ENCODE measurements around the gene KCND3.

KCND3 gene

DNA sequence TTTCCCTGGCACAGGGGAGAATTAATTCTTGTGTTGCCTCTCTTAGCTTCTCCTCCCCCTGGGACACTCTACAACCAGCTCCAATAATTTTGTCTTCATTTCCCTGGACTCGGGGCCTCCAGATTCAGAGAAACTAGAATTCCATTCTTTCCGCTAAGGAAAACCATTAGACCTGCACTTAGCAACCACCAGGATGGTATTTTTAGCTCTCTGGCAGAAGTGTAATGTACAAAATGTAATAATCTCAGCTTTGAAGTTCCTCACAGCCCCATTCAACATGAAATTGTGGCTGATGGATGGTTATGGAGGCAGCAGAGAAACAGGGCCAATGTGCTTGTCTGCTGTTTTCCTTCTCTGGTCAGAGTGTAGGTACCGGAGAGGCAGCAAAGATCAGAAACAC is 113.8 kb downstream of the KCND3 start:
- no peak for DNase-seq

DNA sequence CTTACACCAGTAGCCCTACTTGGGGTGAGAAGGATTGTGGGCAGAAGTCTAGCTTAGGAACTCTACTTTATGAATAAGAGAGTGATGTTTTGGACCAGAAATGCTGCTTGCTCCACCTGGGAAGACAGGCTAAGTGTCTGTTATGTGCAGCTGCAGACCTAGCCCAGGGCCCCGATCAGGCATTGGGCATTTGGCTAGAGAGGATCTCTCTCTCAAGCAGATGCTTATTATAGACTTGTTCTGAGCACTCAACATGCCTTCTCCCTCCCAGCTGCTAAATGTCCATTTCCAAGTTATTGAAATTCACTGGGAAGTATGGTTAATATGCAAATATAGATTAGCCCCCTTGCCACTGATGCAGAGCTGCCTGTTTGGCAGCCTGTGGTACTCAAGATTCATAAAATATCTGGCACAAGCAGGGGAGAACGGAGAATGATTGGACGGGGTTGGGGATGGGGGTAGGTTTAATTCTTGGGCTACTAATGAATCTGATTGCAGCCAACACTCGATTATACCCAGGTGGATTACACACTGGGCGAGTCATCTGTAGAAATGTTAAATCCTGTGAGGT is 115.9 kb downstream of the KCND3 start:
- DNase-seq, result no peak

DNA sequence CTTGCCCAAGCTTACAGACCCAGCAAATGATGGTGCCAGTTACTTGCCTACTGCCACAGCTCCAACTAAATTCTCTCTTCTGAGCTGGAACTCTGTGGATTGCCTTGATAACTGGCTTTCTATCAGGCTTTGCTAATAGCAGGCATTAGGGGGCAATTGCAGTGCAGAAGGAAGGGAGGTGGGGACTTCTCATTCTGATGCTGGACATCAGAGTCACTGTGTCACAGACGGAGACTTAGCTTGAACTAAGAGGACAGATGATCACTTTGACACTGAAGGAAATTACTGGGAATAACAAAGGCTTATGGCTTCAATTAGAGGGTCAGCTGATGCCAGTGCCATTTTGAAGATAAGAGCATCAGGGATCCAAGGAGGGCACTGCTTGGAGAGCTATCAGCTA is 119.3 kb downstream of the KCND3 start:
- no peak for DNase-seq

DNA sequence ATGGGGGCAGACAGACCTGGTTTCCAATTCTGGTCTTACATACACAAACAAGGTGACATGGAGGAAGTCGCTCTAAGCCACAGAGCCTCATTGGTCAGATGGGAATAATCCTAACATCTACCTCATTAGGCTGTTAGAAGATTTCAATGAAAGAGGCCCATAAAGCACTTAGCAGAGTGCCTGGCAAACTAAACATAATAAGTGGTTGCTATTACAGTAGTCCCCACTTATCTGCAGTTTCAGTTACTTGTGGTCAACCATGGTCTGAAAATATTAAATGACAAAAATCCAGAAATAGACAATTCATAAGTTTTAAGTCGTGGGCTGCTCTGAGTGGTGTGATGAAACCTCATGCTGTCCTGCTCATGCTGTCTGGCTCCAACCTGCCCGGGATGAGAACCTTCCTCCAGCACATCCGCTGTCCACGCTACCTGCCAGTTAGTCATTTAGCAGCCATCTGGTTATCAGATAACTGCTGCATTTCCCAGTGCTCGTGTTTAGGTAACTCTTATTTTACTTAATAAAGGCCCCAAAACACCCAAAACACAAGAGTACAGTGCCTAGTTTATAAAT is 121.5 kb downstream of the KCND3 start:
- DNase-seq, result no peak

DNA sequence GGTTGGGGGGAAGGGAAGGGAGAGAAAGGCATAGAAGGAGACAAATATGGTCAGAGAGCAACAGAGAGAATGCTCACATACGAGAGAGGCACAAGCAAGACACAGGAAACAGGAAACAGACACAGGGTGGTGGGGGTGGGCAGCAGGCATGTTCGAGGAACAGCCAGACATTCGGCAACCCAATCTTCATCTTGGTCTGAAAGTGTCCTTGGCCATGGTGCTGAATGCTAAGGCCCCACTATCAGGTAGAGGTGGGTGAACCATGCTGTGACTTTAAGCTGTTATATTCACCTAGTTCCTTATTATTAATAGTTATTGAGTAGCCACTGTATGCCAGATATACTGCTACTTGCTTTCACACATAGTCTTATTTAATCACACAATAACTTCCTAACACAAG is 124.6 kb downstream of the KCND3 start:
- DNase-seq, result no peak

DNA sequence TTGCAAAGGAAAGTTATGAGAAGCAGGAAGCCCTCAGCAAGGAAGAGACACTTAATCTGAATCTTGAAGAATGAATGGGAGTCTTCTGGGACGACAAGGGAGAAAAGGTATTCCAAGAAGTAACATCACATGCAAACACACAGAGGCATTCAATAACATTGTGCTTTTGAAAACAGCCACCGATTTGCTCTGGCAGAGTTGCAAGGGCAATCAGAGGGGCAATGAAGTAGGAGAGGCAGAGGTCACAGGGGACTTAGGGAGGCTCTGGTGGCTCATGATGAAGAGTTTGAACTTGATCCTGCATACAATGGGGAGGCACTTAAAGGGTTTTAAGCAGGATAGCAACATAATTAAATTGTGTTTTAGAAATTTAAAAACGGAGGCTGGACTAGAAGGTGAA is 126.1 kb downstream of the KCND3 start:
- no peak for DNase-seq

DNA sequence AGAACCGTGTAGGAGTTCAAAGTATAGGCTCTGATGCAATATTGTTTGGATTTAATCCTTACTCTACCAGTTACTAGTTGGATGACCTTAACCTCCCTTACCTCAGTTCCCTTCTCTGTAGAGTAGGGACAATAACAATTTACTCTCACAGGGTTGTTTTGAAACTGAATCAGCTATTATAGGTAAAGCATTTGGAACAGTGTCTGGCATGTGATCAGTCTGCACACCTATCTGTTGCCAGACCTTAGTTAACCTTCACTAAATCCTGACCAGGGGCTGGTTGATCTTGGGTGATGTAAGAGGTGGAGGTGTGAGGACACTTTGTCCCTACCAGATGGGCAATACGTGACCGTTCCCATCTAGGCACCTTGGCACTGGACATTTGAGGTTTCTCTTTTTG is 126.9 kb downstream of the KCND3 start:
- no peak for DNase-seq

DNA sequence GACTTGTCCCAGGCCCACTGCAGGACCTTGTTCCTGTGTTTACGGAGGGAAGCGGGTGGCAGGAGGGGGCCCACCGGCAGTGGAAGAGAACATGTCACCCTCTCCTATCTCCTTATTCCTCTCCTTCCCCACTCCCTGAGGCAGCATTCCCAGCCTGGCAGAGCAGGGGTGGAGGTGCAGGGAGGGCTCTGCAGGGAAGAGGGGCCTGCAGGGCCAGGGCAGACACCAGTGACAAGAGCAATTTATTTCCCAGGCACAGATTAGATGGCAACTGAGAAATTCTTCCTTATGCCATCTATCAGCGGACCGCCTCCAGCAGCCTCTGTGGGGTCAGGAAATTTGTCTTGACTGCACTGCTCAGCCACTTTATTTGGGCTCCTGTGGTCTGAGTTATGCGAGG is 127.9 kb downstream of the KCND3 start:
- no peak for DNase-seq

DNA sequence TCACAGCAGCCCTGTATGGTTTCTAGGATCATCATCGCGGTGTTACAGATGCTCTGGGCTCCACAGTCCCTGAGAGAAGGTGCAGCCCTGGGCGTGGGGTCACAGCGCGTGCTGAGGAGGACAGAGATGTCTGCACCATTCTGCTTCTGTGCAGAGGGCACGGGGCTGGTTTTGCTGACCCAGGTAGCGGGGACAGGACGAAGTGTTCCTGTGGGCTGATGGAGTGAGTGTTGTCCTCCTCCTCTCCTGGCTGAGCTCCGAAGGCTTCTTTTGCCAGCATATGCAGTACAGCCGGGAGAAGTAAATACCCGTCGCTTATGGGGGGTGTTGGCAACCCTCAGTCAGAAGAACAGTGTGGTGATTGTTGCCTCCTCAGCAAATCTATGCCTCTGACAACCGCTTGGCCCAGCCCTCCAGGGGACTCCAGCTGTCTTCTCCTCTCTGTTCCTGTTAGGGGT is 132.2 kb downstream of the KCND3 start:
- no peak for DNase-seq

DNA sequence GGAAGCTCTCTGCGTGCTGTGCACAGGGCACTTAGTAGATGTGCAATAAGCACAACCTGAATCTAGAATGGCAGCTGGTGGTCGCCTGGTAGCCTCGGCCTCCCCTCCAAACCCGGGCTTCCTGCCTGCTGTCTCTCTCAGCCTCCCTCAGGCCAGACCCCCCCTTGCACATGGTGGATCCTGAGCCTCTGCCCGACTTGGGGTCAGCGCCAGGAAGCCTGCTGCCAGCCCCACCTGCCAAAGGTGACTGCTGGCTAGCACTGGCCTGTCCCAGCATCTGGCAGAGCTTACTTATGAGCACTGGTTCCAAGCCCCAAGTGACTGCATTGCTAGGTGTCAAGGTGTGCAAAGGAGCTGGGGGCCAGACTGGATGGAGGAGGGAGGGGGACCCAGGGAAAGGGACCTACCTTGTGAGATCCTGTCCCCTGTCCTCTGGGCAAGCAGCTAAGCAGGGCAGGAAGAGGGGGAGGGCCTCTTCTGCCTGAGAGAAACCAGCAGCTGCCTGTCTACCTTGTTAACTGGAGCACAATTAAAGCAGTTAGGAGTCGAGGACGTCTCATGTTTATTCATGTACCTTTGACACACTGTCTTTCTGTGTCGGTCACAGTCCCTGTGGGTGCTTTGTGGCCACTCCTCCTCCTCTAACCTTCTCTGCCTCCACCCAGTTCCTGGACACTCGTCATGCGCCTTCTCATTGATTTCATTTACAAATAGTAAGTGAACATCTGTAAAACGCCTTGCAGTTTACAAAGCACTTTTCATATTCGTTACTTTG is 132.9 kb downstream of the KCND3 start:
- no peak for DNase-seq

DNA sequence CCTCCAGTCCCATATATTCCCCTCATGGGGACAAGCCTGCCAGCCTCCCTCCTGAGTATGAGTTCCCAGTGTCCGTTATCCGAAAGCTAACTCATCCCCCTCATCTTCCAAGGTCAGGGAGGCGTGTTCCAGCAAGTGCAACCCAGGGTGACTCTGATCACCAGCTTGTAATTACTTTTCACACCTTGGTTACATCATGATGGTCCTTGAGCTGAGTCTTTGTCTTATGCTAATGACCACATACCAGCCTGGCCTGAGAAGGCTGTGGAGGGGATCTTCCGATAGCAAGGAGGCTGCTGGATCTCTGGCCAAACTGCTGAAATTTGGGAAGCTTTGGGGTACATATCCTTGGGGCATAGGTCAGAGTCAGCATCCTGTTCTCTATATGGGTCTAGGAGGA is 134.2 kb downstream of the KCND3 start:
- DNase-seq, result no peak

DNA sequence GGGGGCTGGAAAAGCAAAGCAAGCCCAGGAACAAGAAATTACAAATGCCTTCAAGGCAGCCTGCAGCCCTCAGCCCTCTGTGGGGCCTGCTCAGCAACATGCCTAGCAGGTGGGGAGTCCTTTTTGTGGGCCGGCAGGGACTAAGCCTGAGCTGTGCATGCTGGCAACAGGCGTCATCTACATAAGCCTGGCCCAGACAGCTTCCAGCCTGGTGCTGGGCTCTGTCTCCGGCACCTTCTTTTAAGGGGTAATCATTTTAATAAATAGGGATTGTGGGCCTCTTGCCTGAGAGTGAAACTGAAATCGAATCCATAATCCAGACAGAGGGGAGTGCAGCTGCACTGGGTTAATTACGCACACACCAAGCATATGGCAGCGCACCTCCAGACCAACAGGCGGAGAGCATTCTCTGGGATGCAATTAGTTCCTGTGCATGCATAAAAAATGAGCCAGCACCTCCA is 137.2 kb downstream of the KCND3 start:
- no peak for DNase-seq

DNA sequence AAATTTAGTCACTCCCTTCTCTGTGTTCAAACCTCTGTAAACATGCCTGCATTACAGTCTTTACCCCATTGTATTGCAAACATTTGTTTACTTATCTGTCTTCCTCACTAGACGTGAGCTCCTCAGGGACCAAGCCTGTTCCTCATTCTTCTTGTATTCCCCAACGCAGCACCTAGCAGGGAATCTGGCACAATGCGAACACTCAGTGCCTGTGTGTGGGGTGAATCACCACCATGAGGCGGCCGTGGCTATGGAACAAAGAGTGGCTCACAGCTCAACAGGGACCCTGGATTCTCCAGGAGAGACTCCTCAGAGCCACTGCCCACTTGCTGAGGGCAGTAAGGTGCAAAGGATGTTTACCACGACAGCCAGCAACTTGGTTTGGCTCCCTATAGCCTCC is 137.9 kb downstream of the KCND3 start:
- DNase-seq, result no peak

DNA sequence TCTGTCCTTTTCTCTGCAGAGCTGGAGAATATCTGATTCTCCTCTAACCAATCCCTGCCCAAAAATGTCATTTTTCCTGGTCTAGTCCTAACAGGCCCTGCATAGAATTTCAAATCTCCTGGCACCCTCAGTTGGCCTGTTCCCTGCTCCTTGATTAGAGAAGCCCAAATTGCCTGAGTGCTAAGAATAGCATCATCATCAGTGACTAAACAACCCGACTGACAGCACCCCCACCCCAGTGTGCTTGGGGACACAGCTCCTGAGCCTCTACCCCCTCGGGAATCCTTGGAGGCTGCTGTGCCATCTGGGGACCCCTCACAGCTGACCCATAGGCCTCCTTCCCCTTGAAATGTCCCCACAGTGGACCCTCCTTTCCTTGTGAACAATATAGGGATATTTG is 139.4 kb downstream of the KCND3 start:
- DNase-seq, result no peak

DNA sequence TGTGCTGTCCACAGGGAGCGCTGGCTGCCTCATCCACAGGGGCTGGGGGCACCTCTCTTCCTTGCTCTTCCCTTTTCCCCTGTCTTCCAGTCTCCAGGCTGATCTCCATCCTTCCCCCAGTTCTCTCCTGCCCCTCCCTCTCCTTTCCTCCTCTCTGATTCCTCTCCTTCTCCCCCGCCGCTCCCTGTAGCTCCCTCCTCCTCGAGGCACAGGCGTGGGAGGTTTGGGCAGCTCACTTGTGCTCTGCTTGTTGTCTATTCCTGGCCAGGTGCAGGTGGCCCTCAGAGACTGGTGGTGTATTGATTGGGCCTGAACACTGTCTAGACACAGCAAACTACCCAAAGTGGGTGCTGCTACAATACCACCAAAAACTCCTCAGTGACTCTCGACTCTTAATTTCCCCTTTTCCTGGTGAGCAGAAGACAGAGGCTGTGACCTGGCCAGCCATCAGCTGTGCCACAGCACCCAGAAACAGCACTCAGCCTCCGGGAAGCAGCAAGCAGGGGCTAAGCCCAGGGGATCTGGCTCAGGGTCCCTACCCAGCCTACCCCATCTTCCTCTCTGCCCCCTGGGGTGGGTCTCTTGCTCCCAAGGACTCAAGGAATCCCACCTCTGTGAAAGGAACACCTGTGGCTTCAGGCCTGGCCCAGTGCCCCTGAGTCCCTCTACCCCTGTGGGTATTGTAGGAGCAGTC is 140.5 kb downstream of the KCND3 start:
- no peak for DNase-seq

DNA sequence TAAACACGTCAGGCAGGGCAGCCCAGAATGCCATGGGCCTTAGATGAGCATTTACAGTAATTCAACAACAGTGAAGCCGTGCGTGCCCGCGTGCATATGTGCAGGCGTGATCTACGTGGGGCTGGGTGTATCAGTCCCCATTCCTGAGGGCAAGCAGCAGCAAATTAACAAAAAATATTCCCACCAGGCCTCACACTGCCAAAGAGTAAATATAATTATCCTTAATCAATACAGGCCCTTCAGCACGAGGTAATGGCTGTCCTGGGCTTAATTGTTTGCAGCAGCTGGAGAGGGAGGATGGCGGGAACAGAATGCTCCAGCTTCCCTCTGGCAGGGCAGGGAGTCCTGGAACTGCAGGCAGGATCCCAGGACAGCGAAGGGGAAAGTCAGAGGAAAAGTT is 142.0 kb downstream of the KCND3 start:
- no peak for DNase-seq

DNA sequence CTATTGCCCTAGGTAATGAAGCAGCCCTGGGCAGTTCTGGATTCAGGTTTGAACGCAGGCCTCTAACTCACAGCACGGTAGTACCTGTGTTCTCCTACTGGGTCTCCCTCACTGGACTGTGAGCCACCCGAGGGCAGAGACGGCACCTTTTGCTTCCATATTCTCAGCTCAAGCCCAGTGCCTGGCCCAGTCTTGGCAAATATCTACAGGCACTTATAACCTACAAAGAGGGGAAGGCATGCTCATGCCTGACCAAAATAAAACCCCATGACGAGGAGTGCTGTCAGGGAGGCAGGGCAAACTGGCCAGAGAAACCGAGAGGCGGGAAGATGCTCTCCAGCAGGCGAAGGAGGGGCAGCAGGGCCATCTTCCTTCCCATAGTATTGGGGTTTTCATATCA is 142.6 kb downstream of the KCND3 start:
- no peak for DNase-seq

DNA sequence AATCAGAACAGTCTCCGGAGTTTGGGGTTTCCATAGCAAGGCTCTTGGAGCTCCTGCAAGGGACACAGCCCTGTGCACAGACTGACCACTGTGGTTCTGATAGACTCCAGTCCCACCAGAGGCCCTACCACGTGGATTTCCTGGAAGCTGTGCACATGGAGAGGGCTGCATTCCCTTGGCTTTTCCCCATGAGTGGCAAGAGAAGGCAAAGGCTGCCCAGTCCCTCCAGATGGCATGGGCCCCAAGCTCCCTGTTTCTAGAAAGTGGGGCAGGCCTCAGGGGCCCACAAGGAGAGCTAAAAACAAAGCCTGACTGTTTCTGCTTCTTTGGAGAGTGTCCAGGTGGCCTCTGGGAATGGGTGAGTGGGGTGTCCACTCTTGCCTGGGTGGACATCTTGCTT is 146.3 kb downstream of the KCND3 start:
- DNase-seq, result no peak

DNA sequence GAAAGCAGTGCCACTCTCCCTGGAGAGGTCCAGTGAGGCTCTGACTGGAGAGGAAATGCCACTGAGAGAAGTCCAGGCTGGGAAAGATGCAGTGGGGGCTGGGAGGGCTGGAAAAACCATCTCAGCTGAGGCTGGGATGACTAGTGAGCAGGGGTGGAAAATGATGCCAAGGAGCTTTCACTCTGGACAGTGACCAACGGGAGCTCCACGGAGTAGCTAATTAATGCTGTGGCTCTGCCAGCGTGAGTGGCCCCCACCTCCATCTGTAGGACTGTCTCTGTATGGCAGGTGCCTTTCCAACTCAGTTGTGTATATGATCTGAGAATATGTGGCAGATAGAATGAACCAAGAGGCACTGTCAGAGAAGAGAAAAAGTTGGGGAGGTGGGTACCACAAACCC is 147.1 kb downstream of the KCND3 start:
- no peak for DNase-seq

DNA sequence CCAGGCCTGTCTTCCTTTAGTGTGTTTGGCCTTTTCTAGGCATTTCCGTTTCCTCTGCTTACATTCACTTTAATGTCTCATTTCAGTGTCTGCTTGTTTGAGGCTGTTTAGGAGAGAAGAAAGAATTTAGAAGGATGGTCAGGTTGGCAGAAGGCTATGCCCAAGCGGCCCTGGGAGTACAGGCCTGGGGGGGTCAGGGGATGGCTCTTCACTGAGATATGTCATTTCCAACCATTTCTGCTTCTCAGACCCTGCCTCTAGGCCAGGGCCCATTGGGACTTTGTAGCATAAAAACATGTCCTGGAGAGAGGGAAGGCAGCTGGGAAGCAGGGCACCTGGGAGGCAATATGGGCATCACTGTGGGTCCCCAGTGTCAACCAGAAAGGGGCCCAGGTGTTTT is 147.7 kb downstream of the KCND3 start:
- DNase-seq, result no peak

DNA sequence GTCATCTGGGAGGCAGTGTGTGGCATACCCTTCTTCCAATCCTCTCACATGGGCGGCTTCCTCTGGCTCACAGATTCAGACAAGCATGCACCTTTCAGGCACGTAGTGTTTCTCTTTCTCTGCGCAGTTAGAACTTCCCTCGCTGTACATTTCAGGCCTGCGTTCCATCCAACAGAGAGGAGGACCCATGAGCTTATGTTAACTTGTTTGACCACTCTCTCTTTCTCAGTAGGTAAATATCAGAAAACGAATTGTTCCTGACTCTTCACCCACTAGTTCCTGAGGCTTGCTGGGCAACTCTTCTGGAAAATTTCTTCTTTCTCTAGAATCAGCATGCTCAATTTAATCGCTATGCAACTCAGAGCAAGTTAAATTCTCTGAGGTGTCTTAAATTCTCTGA is 148.3 kb downstream of the KCND3 start:
- no peak for DNase-seq

DNA sequence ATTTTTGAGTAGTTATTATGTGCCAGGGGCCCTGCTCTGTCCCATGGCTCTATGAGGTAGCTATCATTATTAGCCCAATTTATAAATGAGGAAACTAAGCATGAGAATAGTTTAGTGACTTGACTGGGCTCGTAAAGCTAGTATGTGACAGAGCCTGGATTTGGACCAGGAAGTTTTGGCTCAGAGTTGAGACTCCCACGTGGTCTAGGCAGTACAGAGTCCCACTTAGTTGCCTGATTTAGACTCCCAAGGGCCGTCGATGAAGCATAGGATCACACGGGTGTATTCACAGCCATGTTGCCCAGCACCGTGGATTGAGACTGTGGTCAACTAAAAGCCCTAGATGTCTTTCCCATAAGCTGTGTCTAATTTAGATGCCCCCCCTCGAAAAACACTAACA is 152.1 kb downstream of the KCND3 start:
- no peak for DNase-seq

DNA sequence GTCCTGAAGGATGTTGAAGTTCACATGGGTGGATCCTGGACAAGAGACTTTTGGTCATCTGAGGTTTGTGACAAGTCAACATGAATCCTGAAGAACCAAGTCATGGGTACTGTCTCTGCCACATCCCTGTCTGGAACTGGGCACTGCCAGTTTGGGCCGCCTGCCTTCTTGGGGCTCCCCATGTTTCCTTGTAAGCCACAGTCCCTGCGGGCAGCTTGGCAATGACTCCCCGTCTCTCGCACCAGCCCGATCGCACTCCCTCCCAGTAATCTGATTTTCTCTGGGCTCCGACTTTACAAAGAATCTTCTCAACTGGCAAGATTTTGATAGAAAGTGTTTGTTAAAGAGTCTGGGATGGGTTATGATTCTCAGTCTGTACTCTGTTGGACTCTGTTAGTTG is 153.4 kb downstream of the KCND3 start:
- no peak for DNase-seq

DNA sequence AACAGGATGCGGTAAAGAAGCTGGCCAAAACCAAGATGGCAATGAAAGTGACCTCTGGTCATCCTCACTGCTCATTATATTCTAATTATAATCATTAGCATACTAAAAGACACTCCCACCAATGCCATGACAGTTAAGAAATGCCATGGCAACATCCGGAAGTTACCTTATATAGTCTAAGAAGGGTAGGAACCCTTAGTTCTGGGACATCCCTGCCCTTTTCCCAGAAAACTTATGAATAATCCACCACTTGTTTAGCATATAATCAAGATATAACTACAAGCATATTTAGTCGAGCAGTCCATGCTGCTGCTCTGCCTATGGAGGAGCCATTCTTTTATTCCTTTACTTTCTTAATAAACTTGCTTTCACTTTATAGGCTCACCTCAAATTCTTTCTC is 154.0 kb downstream of the KCND3 start:
- no peak for DNase-seq
